ENCODE results near the gene UGT1A10. TPM values are rescaled to one million over a fixed set of nuclear protein-coding genes. Genes with fewer than 3 reads are reported as not detected.

UGT1A10 gene
- total RNA-seq, 1 donor from 2014 or later: not detected

- H3K4me3 Mint-ChIP-seq: no peak overlapping the region
- H3K9me3 Mint-ChIP-seq: no peaks in the 10 kb centered on the region
- peak; percentile 62 for DNase-seq (ENCODE audit: extremely low spot score, unreplicated experiment)
Observed at GRCh38 chr2:233822101-233822771, 186.0 kb downstream of the UGT1A10 start.

More at GRCh38 chr2:233822101-233822771, 186.0 kb downstream of the UGT1A10 start:
- H3K36me3 Mint-ChIP-seq: no peaks in the 10 kb centered on the region
- H3K27ac Mint-ChIP-seq: no peak overlapping the region
- peaks cover 4% of the 10 kb centered on the region for H3K27me3 Mint-ChIP-seq
- peaks cover 2% of the 10 kb centered on the region for H3K4me1 Mint-ChIP-seq (ENCODE audit: unreplicated experiment)
- TF ChIP-seq CTCF (conservative IDR thresholded peaks at IDR 0.05): no peak

Other genes starting within 250 kb of the UGT1A10 start
- gene USP40, start 69.7 kb upstream of the UGT1A10 start, total RNA-seq (ENCODE audit: low replicate concordance): 29.1 and 41.5 TPM in 2 replicates
- 0.17 TPM in 1 of 2 replicates, not detected in the other for gene UGT1A8, start 18.8 kb upstream of the UGT1A10 start, total RNA-seq (ENCODE audit: low replicate concordance)
- gene UGT1A9, start 35.5 kb downstream of the UGT1A10 start, total RNA-seq (ENCODE audit: low replicate concordance): not detected in 2 replicates
- 0.19 TPM in 1 of 2 replicates, not detected in the other for gene UGT1A7, start 45.5 kb downstream of the UGT1A10 start, total RNA-seq (ENCODE audit: low replicate concordance)
- 0.52 and 1.9 TPM in 2 replicates for gene UGT1A6, start 56.4 kb downstream of the UGT1A10 start, total RNA-seq (ENCODE audit: low replicate concordance)
- gene UGT1A5, start 76.5 kb downstream of the UGT1A10 start, total RNA-seq (ENCODE audit: low replicate concordance): not detected in 2 replicates
- gene UGT1A4, start 82.3 kb downstream of the UGT1A10 start, total RNA-seq (ENCODE audit: low replicate concordance): not detected in 2 replicates
- 0.19 TPM in 1 of 2 replicates, not detected in the other for gene UGT1A3, start 92.6 kb downstream of the UGT1A10 start, total RNA-seq (ENCODE audit: low replicate concordance)
- 0.21 and 0.77 TPM in 2 replicates for gene UGT1A1, start 123.8 kb downstream of the UGT1A10 start, total RNA-seq (ENCODE audit: low replicate concordance)
- gene MROH2A, start 141.9 kb downstream of the UGT1A10 start, total RNA-seq (ENCODE audit: low replicate concordance): not detected in 2 replicates
- 16.7 and 42.1 TPM in 2 replicates for gene HJURP, start 218.1 kb downstream of the UGT1A10 start, total RNA-seq (ENCODE audit: low replicate concordance)